NCI-H524 (cell line): ENCODE results near the gene SH3BP4.

Source experiments
- DNase-seq, 2 experiments: peaks; one replicate each; lab custom pipeline; 2025; lab: John Stamatoyannopoulos, UW

Gene SH3BP4

GRCh38 chr2:235092433-235093223 lies 140.8 kb downstream of the SH3BP4 start:
- DNase-seq: no peak

GRCh38 chr2:235094457-235094856 lies 142.6 kb downstream of the SH3BP4 start:
- DNase-seq: no peak

GRCh38 chr2:235095569-235095968 lies 143.8 kb downstream of the SH3BP4 start:
- no peak for DNase-seq

- no peak for DNase-seq
These were observed 144.6 kb downstream of the SH3BP4 start for GRCh38 chr2:235096447-235096846.

GRCh38 chr2:235097196-235097595 lies 145.4 kb downstream of the SH3BP4 start:
- DNase-seq: no peak

- DNase-seq: peak in 1 of 2 experiments; percentile 46
These were observed 146.5 kb downstream of the SH3BP4 start for GRCh38 chr2:235098269-235098668.

- DNase-seq: no peak
These were observed 147.1 kb downstream of the SH3BP4 start for GRCh38 chr2:235098736-235099494.

- no peak for DNase-seq
These were observed 151.1 kb downstream of the SH3BP4 start for GRCh38 chr2:235102896-235103295.
